CD14-positive monocyte (primary cell): ENCODE measurements around the gene MAML1. TPM values are rescaled to one million over a fixed set of nuclear protein-coding genes. Genes with fewer than 3 reads are reported as not detected.

Experiments
- DNase-seq, 3 donors: peaks; one replicate each; pipeline ENCODE4 v3.0.0-alpha.2; 2011 to 2022
- H2AFZ ChIP-seq: 2 replicates; pipeline ENCODE4 v1.6.0; 2012; ENCODE audit warnings: mild to moderate bottlenecking, low read depth, low read length, inconsistent platforms; ENCODE audit not compliant: insufficient read depth, poor library complexity, severe bottlenecking
- H3K27ac ChIP-seq, 2 donors: 1 replicate in 1 of 2; 2 replicates in 1 of 2; pipeline ENCODE4 v1.5.1; 2012 to 2013; ENCODE audit warnings: low read length in 2 of 2, control low read depth in 1 of 2, inconsistent platforms in 1 of 2, low read depth in 1 of 2, mild to moderate bottlenecking in 1 of 2
- H3K27me3 ChIP-seq, 2 donors: one replicate each; pipeline versions ENCODE4 v1.6.0 to v1.6.1; 2011 to 2013; ENCODE audit warnings: low read length in 2 of 2; ENCODE audit not compliant: control insufficient read depth in 2 of 2, insufficient read depth in 2 of 2
- H3K36me3 ChIP-seq, 2 donors: replicated peaks in 1 of 2; 1 replicate in 1 of 2; 2 replicates in 1 of 2; pipeline versions ENCODE4 v1.5.1 to v1.6.1; 2012 to 2013; ENCODE audit warnings: low read length in 2 of 2, control low read depth in 1 of 2, inconsistent platforms in 1 of 2, mild to moderate bottlenecking in 1 of 2; ENCODE audit not compliant: insufficient read depth in 2 of 2, control insufficient read depth in 1 of 2
- H3K4me1 ChIP-seq, 2 donors: 1 replicate in 1 of 2; 2 replicates in 1 of 2; pipeline versions ENCODE4 v1.5.1 to v1.6.1; 2012 to 2013; ENCODE audit warnings: low read length in 2 of 2, control low read depth in 1 of 2, inconsistent platforms in 1 of 2, mild to moderate bottlenecking in 1 of 2, moderate library complexity in 1 of 2; ENCODE audit not compliant: insufficient read depth in 2 of 2, control insufficient read depth in 1 of 2
- H3K4me2 ChIP-seq: replicated peaks from 2 replicates; pipeline ENCODE3; 2012; ENCODE audit warnings: low read length, moderate library complexity, mild to moderate bottlenecking; ENCODE audit not compliant: poor library complexity, severe bottlenecking; ENCODE audit errors: extremely low read depth
- H3K4me3 ChIP-seq, 3 experiments: fragments of 200-600 bp in 1 of 3; sonication (generic) in 1 of 3; replicated peaks in 1 of 3; 1 replicate in 2 of 3; 2 replicates in 1 of 3; pipeline ENCODE4 v1.5.1; 2011 to 2013; ENCODE audit warnings: low read length in 3 of 3, mild to moderate bottlenecking in 3 of 3, control low read depth in 2 of 3, low read depth in 2 of 3, inconsistent platforms in 1 of 3, moderate library complexity in 1 of 3
- H3K79me2 ChIP-seq: 2 replicates; pipeline ENCODE4 v1.6.0; 2012; ENCODE audit warnings: mild to moderate bottlenecking, control low read depth, inconsistent platforms, low read length, moderate library complexity; ENCODE audit not compliant: insufficient read depth
- H3K9ac ChIP-seq: 2 replicates; pipeline ENCODE4 v1.6.0; 2017; ENCODE audit warnings: low read length, mild to moderate bottlenecking; ENCODE audit not compliant: insufficient read depth, poor library complexity, severe bottlenecking
- H3K9me3 ChIP-seq, 2 donors: replicated peaks in 1 of 2; 1 replicate in 1 of 2; 2 replicates in 1 of 2; pipeline versions ENCODE4 v1.5.1 to v1.6.1; 2012 to 2013; ENCODE audit warnings: low read length in 2 of 2, control low read depth in 1 of 2; ENCODE audit not compliant: control insufficient read depth in 1 of 2, insufficient read depth in 1 of 2
- H4K20me1 ChIP-seq: 2 replicates; pipeline ENCODE4 v1.6.0; 2012; ENCODE audit warnings: mild to moderate bottlenecking, low read length, control low read depth, moderate library complexity; ENCODE audit not compliant: insufficient read depth
- H3K27ac Mint-ChIP-seq, 7 donors: one replicate each; pipeline ENCODE4 v1.8.0; 2020; ENCODE audit warnings: mild to moderate bottlenecking in 7 of 7, mixed read lengths in 7 of 7, moderate library complexity in 6 of 7, inconsistent platforms in 2 of 7
- H3K27me3 Mint-ChIP-seq, 3 donors: one replicate each; pipeline ENCODE4 v1.8.0; 2021 to 2022; ENCODE audit warnings: low read depth in 3 of 3, mild to moderate bottlenecking in 3 of 3, mixed read lengths in 3 of 3, moderate library complexity in 3 of 3, inconsistent platforms in 1 of 3
- H3K36me3 Mint-ChIP-seq, 2 donors: one replicate each; pipeline ENCODE4 v1.8.0; 2020; ENCODE audit warnings: mixed read lengths in 2 of 2, inconsistent platforms in 1 of 2, mild to moderate bottlenecking in 1 of 2
- H3K4me1 Mint-ChIP-seq: one replicate; pipeline ENCODE4 v1.8.0; 2020; ENCODE audit warnings: mild to moderate bottlenecking, mixed read lengths
- H3K4me3 Mint-ChIP-seq, 2 donors: one replicate each; pipeline ENCODE4 v1.8.0; 2020; ENCODE audit warnings: mild to moderate bottlenecking in 2 of 2, mixed read lengths in 2 of 2, moderate library complexity in 1 of 2
- H3K9me3 Mint-ChIP-seq, 7 donors: one replicate each; pipeline ENCODE4 v1.8.0; 2020 to 2022; ENCODE audit warnings: mixed read lengths in 7 of 7, mild to moderate bottlenecking in 6 of 7, moderate library complexity in 6 of 7, inconsistent platforms in 2 of 7
- WGBS: methylation state at CpG from one replicate; pipeline ENCODE4 v1.1.5; 2013; ENCODE audit warnings: missing lambda C conversion rate; ENCODE audit not compliant: insufficient coverage; 5-methylcytosine and 5-hydroxymethylcytosine counted together
- intact Hi-C, 2 donors: fragments of 100-400 bp; cut with micrococcal nuclease; formaldehyde crosslinking; loops; one replicate each; pipeline versions ENCODE4 v1.15.0 to v1.15.1; 2023
- polyA plus RNA-seq, 3 donors: library from polyadenylated mRNA; depleted of rRNA in 1 of 3; unstranded in 2 of 3; stranded (reverse) in 1 of 3; fragments of 300-500 nt in 2 of 3; fragments of >200 nt in 1 of 3; fragmentation: Illumina TruSeq in 2 of 3; gene quantifications; 1 replicate in 2 of 3; 2 replicates in 1 of 3; pipeline ENCODE4 v1.2.3, GENCODE V29; 2012 to 2021
- TF ChIP-seq, protein P1 (sequence below): fragments of 200-600 bp; IDR thresholded peaks from one replicate; pipeline ENCODE4 v1.8.0; 2022; ENCODE audit warnings: antibody characterized with exemption, mild to moderate bottlenecking

Gene MAML1
- polyA plus RNA-seq, 3 donors: 2.2 to 11.0 (median 2.7) TPM

DNA sequence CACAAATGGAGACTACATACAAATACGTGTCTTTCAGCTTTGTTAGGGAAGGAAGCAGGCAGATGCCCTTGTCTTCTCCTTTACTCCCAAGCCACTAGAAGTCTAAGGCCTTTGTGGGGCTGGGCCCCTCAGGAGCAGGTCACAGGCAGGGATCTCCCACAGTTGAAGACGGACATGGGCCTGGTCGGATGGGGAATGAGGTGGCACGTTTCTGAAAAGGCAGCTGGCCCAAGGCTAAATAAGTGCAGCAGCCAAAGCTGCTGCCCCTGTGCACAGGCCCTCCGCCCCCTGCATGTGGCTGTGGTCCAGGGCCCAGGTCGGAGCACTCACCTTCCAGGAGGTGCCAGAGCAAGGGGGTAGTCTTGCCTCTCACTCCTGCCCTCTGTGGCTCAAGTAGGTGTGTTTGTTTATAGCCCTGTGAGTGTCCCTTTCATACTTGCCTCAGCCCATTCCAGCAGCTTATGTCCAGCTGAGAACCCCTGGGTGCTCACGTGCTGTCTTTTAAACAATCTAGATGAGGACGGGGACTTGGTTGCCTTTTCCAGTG lies 89.9 kb downstream of the MAML1 start:
- Histone ChIP-seq H3K9ac (no peak overlapping the region), H3K27me3 (no peaks in the 10 kb centered on the region), H3K36me3 (peaks cover 47 to 50% of the 10 kb centered on the region in 2 donors), H4K20me1 (peaks cover 68% of the 10 kb centered on the region), H3K79me2 (peaks cover 59% of the 10 kb centered on the region), H3K27ac (peak overlapping the region in 1 of 2 donors; percentile 98), H3K9me3 (no peaks in the 10 kb centered on the region), H2AFZ (no peak overlapping the region), H3K4me3 (peak overlapping the region in 1 of 3 experiments; percentile 99), H3K4me2 (peak overlapping the region; percentile 96), H3K4me1 (peaks cover 52 to 68% of the 10 kb centered on the region in 2 donors)
- H3K9me3 Mint-ChIP-seq: peaks cover 0 to 3% (median 0%) of the 10 kb centered on the region in 7 donors
- H3K4me3 Mint-ChIP-seq: peak overlapping the region; percentile 93 to 94
- H3K27me3 Mint-ChIP-seq: peaks cover 5 to 7% (median 6%) of the 10 kb centered on the region in 3 donors
- peaks cover 68% of the 10 kb centered on the region for H3K4me1 Mint-ChIP-seq
- TF ChIP-seq, protein P1, sequence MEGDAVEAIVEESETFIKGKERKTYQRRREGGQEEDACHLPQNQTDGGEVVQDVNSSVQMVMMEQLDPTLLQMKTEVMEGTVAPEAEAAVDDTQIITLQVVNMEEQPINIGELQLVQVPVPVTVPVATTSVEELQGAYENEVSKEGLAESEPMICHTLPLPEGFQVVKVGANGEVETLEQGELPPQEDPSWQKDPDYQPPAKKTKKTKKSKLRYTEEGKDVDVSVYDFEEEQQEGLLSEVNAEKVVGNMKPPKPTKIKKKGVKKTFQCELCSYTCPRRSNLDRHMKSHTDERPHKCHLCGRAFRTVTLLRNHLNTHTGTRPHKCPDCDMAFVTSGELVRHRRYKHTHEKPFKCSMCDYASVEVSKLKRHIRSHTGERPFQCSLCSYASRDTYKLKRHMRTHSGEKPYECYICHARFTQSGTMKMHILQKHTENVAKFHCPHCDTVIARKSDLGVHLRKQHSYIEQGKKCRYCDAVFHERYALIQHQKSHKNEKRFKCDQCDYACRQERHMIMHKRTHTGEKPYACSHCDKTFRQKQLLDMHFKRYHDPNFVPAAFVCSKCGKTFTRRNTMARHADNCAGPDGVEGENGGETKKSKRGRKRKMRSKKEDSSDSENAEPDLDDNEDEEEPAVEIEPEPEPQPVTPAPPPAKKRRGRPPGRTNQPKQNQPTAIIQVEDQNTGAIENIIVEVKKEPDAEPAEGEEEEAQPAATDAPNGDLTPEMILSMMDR: no peak
- 94% methylated on average over 7 of the region's 8 CpGs for WGBS
- H3K27ac Mint-ChIP-seq: peak overlapping the region; percentile 66 to 99 (median 98)
- peaks cover 51 to 58% of the 10 kb centered on the region in 2 donors for H3K36me3 Mint-ChIP-seq
- peak in 1 of 3 donors; percentile 1 for DNase-seq
- intact Hi-C loops: loop anchor here in 1 of 2 donors (10.0 kb wide), 2 partner anchors 152 to 198 kb away; partner anchors contain the start of gene HNRNPH1

DNA sequence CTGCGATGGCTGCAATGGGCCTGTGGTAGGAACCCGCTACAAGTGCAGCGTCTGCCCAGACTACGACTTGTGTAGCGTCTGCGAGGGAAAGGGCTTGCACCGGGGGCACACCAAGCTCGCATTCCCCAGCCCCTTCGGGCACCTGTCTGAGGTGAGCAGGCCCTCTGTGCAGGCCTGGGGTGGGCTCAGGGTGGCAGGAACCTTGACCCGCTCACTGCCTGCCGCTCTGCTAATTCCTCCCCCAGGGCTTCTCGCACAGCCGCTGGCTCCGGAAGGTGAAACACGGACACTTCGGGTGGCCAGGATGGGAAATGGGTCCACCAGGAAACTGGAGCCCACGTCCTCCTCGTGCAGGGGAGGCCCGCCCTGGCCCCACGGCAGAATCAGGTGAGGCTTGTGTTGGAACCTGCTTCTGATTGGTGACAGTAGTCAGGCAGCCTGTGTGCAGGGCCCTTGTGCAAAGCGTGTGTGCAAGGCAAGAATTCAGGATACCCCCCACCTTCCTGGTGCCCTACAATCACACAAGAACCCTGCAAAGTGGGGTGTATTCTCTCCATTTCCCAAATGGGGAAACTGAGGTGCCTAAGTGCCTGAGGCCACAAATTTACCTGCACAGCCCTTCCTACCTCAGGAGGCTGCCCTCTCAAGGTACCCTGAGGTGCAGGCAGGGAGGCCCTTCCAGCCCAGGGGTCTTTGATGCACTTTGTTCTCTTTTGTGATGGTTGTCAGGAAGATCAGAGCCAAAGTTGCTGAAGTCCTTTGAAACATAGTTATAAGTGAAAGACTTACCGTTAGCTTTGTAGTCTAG lies 91.5 kb downstream of the MAML1 start:
- TF ChIP-seq, protein P1: no peak
- peaks cover 61 to 66% of the 10 kb centered on the region in 2 donors for H3K36me3 ChIP-seq
- intact Hi-C loops: loop anchor here in 1 of 2 donors (10.0 kb wide), 2 partner anchors 151 to 199 kb away; partner anchors contain the start of gene HNRNPH1
- Mint-ChIP-seq H3K27me3 (peaks cover 0 to 1% (median 0%) of the 10 kb centered on the region in 3 donors), H3K9me3 (peaks cover 0 to 2% (median 0%) of the 10 kb centered on the region in 7 donors), H3K4me3 (no peak overlapping the region), H3K27ac (peak overlapping the region in 3 of 7 donors; percentile 20 to 70 (median 62)), H3K4me1 (peaks cover 60% of the 10 kb centered on the region), H3K36me3 (peaks cover 66 to 70% of the 10 kb centered on the region in 2 donors)
- no peak overlapping the region for H3K9ac ChIP-seq
- no peak for DNase-seq
- H2AFZ ChIP-seq: no peak overlapping the region
- peaks cover 44 to 59% of the 10 kb centered on the region in 2 donors for H3K4me1 ChIP-seq
- no peak overlapping the region for H3K4me2 ChIP-seq
- H3K9me3 ChIP-seq: no peaks in the 10 kb centered on the region
- WGBS: 95% methylated on average over 21 of the region's 22 CpGs
- peaks cover 84% of the 10 kb centered on the region for H4K20me1 ChIP-seq
- H3K4me3 ChIP-seq: no peak overlapping the region
- no peak overlapping the region for H3K27ac ChIP-seq
- H3K27me3 ChIP-seq: no peaks in the 10 kb centered on the region
- H3K79me2 ChIP-seq: peaks cover 66% of the 10 kb centered on the region
